ENCODE data around the gene ARHGAP28.

ARHGAP28 gene

DNA sequence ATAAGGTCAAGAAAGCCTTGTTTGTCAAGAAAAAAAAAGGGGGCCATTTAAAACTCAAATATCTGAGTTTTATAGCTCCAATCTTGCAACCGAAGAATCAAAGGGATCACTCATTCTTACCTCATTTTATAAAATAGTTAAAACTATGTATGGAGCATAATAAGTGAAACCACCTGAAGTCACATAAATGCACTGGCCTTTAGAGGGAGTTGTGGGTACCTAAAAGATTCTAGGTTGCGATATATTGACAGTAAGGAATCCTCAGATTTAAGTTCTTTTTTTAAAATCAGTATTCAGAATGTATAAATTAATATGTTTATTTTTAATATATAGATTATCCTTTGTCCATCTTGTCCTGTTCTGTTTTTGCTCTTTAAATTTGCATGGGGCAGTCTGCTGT, 3.4 kb downstream of the ARHGAP28 start:
- no peak for DNase-seq (ENCODE audit: low spot score)

DNA sequence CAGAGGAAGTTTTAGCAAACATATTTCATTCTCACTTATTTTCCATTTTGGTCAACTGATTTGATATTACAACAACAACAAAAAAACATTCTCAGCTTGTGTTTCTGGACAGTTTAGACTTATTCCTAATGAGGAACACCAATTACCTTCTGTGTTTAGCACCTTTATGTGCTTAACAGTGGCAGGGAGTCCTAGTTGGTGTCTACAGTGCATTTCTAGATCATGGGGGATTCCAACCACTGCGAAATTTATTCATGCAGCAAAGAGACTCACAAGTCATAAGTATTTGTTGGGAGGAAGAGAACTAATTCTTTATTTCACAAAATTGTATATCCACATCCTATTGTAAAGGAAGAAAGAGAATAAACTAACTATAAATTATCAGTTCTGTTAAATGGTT, 4.2 kb downstream of the ARHGAP28 start:
- no peak for DNase-seq (ENCODE audit: low spot score)

DNA sequence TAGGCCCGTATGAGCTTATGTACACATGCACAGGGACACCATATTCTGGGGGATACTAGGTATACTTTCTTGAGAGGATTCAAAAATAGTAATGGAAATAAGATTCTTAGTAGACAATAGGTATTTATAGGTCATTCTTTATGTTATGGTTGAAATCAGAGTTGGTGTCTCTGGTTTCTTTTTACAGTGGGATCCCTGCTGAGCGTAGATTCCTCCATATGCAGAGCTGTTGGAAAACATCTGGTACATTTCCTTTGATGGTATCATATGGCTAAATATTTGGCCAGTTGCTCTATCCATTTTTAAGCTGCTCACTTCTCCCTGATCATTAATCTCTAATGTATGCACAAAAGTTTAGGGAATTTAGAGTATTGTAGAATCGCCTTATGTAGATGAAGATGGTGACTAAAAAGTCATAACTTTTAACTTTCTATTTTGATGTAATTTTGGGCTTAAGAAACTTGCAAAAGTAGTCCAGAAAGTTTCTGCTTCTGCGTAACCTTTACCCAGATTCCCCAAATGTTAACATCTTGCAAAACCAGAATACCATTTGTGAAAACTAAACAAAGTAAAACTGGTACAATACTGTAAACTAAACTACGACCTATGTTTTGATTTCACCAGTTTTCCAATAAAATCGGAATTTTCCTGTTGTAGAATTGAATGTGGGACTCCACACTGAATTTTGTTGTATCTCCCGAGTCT, 5.4 kb downstream of the ARHGAP28 start:
- no peak for DNase-seq (ENCODE audit: low spot score)

DNA sequence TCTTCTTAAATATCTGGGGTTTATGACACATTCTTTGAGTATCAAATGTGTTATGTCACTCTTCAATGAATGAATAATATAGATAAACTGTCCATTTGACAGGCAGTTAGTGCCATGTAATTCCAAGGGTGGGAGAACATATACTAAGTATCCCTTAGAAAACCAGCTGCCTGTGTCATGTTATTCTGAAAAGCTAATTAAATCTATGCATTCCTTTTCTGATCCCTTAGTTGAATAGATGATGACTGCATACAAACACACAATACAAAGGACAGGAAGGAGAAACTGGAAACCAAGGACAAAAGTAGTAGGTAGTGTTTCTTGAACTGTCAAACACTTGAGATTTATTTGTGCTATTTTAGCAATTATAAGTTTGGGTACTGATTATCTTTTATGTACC, 8.3 kb downstream of the ARHGAP28 start:
- no peak for DNase-seq (ENCODE audit: low spot score)

DNA sequence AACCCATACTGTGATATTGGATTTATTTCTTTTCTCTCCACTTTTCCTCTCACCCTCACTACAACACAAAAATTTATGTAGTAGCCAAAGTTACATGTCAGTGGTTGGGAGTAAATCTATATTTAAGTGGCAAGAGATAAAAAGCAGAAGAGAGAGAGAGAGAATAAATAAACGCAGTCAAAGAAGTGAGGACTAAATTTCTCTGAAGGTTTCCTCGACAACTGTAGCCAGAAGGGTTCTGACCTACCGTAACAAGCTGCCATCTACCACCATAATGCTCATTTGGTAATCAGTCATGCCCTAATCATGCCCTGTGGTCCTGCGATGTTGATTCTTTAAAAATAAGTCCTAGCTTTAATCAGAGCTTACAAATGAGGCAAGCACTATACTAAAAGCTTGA, 9.1 kb downstream of the ARHGAP28 start:
- DNase-seq (ENCODE audit: low spot score), result no peak

DNA sequence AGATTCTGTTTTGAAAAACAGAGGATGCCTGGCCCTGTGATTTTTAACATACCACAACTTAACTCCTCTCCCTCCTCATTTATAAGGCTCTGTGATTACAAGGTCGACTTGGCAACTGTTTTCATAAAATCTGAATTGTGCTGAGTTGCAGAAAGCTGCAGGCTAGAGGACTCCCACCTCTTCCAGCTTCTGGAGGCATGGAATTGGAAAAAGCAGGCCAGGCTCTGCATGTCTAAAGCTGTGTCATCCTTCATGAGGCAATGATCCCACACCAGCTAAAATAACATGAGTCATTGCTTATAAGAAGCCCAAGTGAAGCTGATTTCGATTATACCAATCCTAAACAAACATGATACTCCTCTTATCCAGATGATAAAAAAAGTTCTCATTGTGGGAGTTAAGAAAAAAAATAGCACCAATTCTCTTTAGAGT, 11.7 kb downstream of the ARHGAP28 start:
- peak; percentile 45 for DNase-seq (ENCODE audit: low spot score)

DNA sequence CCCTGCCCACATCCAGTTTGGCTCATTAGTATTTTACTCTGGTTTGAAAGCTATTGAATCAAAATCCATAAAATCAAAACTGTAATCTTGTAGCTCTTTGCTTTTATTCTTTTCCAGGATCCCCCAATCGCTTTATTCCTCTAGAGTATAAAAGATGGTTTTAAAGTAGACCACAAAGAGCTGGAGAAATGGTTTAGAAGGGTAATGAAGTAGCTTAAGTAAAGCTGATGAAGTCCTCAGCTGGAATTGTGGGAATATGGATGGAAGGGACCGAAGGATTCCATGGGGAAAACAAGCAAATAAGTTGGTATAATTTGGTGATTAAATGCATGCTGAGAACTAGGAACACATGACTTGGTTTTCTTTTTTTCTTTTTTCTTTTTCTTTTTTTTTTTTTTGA, 12.3 kb downstream of the ARHGAP28 start:
- DNase-seq (ENCODE audit: low spot score), result no peak

DNA sequence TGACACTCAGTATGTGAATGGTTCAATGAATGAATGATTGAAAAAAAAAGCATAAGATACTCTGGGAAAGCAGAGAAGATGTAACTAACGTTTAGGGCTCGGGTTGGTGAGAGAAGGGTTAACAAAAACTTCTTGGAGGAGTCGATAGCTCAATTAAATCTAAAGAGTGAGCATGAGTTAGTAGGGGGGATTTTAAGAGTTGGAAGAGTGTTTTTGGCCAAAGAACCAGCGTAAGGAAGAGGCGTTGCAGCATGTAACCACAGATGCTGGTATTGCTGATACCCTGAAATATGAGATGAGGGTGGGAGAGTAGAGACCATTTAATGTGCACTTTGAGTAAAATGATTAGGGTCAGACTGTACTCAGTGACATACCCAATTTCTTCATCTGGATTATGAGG, 14.5 kb downstream of the ARHGAP28 start:
- DNase-seq (ENCODE audit: low spot score), result no peak

DNA sequence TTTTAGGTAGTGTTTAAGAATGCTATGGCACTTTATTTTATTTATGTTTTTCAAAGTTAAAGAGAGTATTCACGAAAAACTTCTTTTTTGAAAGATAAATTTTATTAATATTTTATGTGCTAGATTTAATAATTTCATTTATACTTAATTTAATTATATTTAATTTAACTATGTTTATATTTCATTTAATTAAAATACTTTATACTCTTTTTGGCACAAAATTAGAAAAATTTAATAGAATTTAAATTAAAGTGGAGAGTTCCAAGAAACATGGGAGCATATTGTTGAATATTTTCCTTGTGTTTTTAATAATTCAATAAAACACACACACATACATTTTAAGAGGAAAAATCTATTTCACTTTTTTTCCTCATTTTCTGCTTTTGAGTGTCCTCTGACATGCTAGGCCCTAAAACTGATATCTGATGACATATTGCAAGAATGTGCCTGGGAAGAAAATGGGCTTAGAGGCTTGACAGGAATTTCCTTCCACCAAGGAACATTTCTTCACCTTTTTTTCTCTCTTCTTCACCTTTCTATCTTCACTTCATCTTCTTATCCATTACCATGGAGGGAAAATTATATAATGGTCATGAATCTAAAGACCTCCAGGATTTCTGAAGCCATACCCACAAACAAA, 15.4 kb downstream of the ARHGAP28 start:
- no peak for DNase-seq (ENCODE audit: low spot score)

DNA sequence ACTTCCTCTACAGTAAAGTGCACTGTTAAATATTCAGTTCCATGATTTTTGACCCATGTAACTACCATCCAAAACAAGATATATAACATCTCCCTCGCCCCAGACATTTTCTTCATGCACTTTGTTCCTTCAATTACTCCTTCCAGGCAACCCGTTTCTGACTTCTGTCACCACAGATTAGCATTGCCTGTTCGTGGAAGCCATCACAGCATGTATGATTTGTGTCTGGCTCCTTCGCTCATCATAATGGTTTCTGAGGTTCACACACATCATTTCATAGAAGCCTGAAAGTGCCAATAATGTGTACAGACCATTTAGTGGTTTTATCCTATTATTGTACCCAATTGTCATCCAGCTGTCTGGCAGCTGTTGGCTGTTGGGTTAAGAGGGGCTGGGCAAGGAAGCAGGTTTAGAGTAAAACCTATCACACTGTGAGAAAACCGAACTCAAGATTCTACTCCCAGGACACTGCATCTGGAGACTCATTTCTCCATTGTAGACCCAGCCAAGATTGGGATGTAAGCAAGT, 16.1 kb downstream of the ARHGAP28 start:
- no peak for DNase-seq (ENCODE audit: low spot score)

DNA sequence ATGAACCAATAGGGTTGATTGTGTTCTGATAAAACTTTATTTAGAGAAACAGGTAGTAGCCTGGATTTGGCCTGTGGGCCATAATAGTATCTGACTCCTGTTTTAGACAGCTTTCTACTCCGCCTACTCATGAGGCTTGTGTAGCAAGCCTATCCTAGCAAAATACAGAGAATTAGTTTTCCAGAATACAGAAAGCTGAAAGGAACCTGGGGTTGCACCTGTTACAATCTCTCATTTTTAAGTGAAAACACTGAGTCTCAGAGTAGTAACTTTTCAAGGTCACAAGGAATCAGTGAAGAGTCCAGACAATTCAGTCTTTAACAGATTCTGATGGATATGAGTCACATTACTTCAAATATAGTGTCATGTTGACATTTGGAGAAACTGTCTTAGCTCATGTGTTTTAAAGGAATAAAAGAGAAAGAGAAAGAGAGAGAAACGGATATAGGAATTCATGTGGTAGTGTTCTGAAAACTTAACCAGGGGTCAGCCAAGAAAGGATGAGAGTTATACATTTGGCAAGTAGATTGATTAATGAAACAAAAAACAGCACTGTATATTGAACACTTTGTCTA, 17.0 kb downstream of the ARHGAP28 start:
- peak; percentile 44 for DNase-seq (ENCODE audit: low spot score)

DNA sequence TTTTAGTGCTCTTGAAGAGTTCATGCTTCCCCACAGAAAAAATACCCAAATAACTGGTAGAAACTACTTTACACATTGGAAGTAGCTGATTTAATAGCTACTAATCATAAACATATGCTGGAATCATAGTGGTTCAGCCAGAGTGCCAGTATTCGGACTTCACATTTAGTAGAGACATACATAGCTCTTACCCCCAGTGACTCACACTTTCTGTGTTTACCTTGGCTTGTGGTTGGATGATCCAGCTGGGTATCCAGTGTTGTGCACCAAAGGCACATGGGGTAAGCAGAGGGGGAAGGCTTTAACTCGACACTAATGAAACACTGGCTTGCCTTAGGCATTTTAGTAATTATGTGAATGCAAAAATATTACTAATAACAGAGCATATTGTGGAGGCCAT, 18.1 kb downstream of the ARHGAP28 start:
- DNase-seq (ENCODE audit: low spot score), result no peak

DNA sequence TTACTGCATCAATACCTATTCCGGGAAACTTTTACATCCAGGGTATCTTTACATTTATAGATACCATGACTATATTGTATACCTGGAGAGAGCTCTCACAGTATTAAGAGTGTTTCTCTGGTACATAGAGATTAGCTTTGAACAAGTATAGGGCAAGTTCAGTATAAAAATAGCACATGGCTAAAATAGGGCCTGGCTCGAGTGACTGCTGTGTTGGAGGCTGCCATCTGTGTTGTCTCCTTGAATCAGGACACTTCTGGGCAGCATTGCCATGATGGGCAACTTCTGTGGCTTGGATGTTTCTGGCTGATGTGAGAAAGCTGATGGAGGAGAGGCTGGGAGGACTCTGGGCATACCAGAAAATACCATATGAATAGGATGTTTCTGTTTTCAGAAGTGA, 18.7 kb downstream of the ARHGAP28 start:
- no peak for DNase-seq (ENCODE audit: low spot score)

DNA sequence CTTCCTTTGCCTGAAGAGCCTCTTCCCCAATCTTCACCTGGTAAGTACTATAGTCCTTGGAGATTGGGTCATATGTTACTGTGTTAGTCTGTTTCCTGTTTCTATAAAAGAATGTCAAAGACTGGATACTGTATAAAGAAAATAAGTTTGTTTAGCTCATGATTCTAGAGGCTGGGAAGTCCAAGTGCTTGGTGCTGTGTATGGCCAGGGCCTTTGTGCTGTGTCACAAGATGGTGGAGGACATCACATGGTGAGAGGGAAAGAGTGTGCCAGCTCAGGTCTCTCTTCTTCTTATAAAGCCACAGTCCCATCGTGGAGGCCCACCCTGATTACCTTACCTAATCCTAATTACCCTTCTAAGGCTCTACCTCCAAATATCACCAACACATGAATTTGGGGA, 20.9 kb downstream of the ARHGAP28 start:
- no peak for DNase-seq (ENCODE audit: low spot score)

DNA sequence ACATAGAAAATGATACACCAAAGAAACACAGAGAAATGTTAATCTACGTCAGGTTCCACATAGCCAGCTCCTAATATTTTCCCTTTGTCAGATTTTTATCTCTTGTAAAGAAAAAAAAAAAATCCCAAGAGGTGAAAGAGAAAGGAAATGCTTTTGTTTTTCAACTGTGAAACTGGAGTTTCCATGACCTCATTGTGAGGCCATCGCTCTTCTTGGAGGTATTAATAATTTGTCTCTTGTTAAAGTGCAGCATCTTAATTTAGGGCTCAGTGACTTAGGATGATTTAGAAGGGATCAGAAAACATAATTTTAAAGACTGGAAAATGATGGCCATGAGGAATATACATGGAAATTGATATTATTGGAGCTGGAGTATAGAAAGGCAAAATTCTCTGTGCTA, 21.7 kb downstream of the ARHGAP28 start:
- DNase-seq (ENCODE audit: low spot score), result no peak

DNA sequence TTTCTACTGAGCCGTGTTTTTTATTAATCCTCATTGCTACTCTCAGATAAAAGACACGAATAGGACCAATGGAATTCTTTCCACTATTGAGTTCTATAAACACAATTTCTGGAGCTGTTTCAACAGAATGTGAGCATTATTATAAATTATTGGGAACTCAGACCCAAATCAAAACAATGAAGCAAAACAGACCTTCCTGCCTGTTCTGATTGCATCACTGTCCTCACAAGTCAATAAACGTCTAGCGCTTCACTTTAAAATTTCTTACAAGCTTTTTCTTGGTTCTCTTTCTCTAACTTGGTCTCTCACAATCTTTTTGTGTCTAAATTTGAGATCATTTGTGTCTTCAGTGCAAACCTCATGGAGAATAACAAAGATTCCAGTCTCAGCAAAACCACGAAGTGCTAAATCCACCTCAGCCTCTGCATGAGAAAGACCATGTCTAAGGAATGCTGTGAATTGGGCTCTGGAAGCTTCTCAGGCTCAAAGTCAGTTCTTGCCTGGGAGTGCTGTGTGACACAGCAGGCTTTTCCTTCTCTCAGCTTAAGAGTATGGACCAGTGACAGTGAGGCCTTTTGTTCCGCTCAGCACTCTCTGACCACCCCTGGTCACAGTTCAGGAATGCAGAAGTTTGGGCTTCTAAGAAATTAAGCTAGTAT, 22.8 kb downstream of the ARHGAP28 start:
- peak; percentile 24 for DNase-seq (ENCODE audit: low spot score)

DNA sequence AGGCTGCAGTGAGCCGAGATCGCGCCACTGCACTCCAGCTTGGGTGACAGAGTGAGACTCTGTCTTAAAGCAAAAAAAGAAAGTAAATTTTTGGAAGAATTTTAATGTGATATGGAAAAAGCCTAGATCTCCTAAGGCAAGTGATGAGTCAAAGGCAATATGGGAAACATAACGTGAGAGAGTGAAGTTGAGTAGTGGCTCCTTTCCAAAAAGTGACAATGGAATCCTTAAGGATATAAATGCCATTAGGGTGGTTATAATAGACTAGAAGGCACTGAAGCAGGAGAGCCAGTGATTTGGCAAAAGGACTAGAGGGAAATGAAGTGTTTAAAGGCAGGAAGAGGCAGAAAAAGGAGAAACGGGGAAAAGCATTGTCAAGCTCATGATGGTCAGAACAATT, 25.6 kb downstream of the ARHGAP28 start:
- DNase-seq (ENCODE audit: low spot score), result peak; percentile 23

DNA sequence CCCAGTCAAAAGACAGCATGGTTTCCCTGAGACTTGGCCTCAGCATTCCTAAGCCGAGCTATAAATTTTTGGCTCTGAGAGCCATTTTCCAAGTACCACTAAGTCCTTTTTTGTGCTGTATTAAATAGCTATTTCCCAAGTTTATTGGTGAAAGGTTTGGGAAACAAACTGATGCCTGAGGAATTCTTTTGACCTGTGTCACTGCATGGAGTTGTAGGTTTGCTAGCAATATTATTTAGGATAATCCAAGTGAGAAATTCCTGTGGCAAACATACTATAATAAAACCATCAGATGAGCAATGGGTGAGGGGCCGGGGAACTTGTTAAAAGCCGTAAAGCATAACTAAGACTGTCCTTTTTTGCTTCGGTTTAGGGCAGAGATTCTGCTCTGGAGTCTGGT, 28.4 kb downstream of the ARHGAP28 start:
- DNase-seq (ENCODE audit: low spot score), result no peak

DNA sequence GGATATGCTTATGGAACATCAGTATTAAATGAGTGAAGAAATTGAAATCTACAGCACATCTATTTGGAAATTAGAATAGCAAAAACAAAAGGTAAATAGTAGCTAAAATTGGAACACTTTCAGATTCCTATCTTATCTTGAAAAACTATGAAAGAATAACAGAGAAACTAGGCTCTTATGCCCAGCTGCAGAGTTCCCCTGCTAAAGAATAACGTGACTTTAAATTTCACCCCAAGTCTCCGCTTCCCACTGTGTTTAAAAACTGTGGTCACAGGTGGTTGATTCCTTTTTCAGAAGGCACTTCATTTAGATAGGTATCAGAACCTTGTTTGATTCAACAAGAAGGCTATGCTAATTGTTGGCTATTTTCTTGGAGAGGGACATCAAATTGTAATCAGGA, 30.1 kb downstream of the ARHGAP28 start:
- no peak for DNase-seq (ENCODE audit: low spot score)

DNA sequence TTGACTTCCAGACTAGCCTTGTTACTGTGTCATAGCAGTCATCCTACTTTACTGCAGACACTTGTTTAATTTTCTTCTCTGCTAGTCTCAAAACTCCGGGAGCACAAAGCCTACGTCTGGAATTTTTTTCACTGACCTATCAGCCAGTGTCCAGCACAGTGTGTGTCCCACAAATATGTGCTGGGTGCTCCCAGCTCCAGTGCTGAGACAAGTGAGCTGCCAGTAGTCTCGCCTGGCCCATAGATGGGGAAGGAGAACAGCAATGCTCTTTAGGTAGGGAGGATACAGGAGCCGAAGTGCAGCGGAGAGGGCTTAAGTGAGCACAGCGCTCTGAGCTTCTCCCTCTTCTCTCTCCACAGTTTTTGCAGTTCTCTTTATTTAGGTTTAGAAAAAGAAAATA, 34.0 kb downstream of the ARHGAP28 start:
- no peak for DNase-seq (ENCODE audit: low spot score)

DNA sequence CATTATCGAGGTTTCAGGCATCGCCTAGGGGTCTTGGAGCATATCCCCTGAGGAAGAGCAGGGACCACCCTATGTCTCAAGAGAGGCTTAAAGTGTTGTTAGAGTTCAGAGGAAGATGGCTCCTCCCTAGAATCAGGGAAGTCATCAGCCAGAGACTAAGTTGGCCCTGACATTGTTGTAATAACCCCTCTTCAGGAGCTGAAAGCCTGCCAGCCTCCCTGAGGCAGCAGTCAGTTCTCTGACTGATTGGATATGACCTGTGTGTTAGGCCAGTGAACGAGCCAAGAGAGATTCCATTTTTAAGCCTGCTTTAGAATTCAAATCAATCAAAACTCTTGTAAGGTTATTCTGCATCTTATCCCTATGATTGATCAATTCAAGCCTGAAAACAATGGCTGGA, 34.9 kb downstream of the ARHGAP28 start:
- no peak for DNase-seq (ENCODE audit: low spot score)

DNA sequence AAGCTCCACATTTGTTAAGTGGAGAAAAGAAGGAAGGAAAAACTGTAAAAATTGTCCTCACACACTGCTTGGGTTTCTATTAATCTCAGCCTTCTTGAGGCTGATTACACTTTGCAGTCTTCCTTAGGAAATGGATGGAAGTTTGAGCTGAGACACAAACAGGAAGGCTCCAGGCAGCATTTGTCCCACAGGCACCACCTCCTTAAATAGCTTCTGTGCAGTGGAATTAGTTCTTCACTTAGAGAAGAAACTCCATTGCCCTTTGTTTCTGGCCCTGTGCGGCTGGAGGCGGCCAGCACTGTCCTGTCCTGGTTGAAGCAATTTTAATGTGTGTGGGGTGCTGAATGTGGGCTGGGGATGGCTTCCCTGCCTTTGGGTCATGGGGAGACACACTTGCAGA, 44.3 kb downstream of the ARHGAP28 start:
- DNase-seq (ENCODE audit: low spot score), result no peak

DNA sequence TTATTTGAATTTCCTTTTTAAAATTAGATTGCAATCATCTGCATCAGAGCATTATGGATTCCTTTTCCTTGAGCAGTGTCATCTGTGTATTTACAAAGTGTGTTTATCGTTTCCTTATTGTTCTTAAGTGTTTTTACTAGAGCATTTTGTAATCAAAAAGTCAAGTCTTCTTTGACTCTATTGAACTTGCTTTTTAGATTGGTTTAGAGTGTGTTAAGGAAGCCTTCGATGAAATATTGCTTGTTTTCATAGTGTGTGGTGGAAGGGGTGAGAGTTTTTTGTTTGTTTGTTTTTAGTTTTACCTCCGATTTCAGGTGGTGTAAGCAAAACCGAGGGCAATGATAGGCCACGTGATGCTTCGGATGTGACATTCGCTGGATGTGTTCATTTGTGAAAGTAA, 45.7 kb downstream of the ARHGAP28 start:
- DNase-seq (ENCODE audit: low spot score), result no peak

Data from COLO829 (cell line).